ENCODE measurements around the gene ENO1. TPM values are rescaled to one million over a fixed set of nuclear protein-coding genes. Genes with fewer than 3 reads are reported as not detected.

The ENO1 gene
- total RNA-seq, 4 donors from 2014 or later: 202 to 407 (median 320) TPM

- intact Hi-C loops (cut with DNase I; ENCODE audit: low total_unique reads): no loop called here
- peak overlapping the region; percentile 14 to 97 (median 96) for H3K27ac ChIP-seq
These were observed 66.4 kb downstream of the ENO1 start for GRCh38 chr1:8812081-8812480.

More at GRCh38 chr1:8812081-8812480, 66.4 kb downstream of the ENO1 start:
- DNase-seq: no peak
- Histone ChIP-seq H3K9me3 (no peaks in the 10 kb centered on the region), H3K4me3 (no peak overlapping the region), H3K36me3 (no peaks in the 10 kb centered on the region), H3K4me1 (peaks cover 0 to 35% (median 25%) of the 10 kb centered on the region in 4 donors), H3K27me3 (no peaks in the 10 kb centered on the region)
- no peak for TF ChIP-seq EP300 (IDR thresholded peaks at IDR 0.05; ENCODE audit: low read depth)
- TF ChIP-seq, protein P1, sequence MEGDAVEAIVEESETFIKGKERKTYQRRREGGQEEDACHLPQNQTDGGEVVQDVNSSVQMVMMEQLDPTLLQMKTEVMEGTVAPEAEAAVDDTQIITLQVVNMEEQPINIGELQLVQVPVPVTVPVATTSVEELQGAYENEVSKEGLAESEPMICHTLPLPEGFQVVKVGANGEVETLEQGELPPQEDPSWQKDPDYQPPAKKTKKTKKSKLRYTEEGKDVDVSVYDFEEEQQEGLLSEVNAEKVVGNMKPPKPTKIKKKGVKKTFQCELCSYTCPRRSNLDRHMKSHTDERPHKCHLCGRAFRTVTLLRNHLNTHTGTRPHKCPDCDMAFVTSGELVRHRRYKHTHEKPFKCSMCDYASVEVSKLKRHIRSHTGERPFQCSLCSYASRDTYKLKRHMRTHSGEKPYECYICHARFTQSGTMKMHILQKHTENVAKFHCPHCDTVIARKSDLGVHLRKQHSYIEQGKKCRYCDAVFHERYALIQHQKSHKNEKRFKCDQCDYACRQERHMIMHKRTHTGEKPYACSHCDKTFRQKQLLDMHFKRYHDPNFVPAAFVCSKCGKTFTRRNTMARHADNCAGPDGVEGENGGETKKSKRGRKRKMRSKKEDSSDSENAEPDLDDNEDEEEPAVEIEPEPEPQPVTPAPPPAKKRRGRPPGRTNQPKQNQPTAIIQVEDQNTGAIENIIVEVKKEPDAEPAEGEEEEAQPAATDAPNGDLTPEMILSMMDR (IDR thresholded peaks at IDR 0.05): no peak
- TF ChIP-seq POLR2AphosphoS5 (IDR thresholded peaks at IDR 0.05): no peak
- no peak for TF ChIP-seq POLR2A (IDR thresholded peaks at IDR 0.05)
- in situ Hi-C loops (cut with MboI; ENCODE audit: low pct_ligation_motif_present in 1 of 4, low pct_unique_long_range_greater_than_20kb in 1 of 4, low sequenced_read_pairs in 3 of 4): no loop called here
- 76% methylated on average over 6 of the region's 6 CpGs; no CpG with 5 or more reads in 1 of the 2 donors for WGBS, 2 donors (ENCODE audit: low coverage in 1 of 2)

Small RNA genes within 50 kb of the gene (small RNA-seq; reads per million reads assigned to genes)
- gene AL139415.2 (0 reads per million in 4 donors), gene MIR6728 (0 to 0.28 (median 0) reads per million in 4 donors), gene RNU6-304P (0 reads per million in 4 donors)

Other genes with a start within 250 kb of the ENO1 start
- 100 to 1,000 TPM in 3 of 4 donors, 10 to 100 TPM in 1; 80.3 to 657 (median 105) TPM for gene RERE, start 61.0 kb downstream of the ENO1 start, total RNA-seq
- not detected for gene CA6, start 67.2 kb upstream of the ENO1 start, total RNA-seq
- not detected for gene SLC2A7, start 147.7 kb upstream of the ENO1 start, total RNA-seq
- gene SLC2A5, start 190.9 kb upstream of the ENO1 start, total RNA-seq: 10 to 100 TPM in 2 of 4 donors, 1 to 10 TPM in 2; 5.9 to 21.3 (median 13.3) TPM